SH-SY5Y (cell line): ENCODE data around the gene MPZ.

Experiments used
- GATA2 ChIP-seq: IDR thresholded peaks from 2 replicates; pipeline ENCODE4 v1.6.1; 2011; ENCODE audit warnings: mild to moderate bottlenecking, low read depth, low read length
- GATA3 ChIP-seq: IDR thresholded peaks from 2 replicates; pipeline ENCODE4 v1.6.1; 2011; ENCODE audit warnings: low read depth, mild to moderate bottlenecking, low read length, moderate library complexity

GRCh38 chr1:161342177-161342576 is 32.4 kb upstream of the MPZ start:
- TF ChIP-seq GATA3 (no peak), GATA2 (no peak)
